Stimulated activated CD8-positive, alpha-beta memory T cell treated with anti-CD3 and anti-CD28 coated beads, Interleukin-2, amount 100 ng/mL, for 48 hours (primary cell): Measurements from ENCODE around the gene PTPRG.

Source experiments
- DNase-seq, 2 donors: peaks; one replicate each; pipeline ENCODE4 v3.0.0-alpha.2; 2020; ENCODE audit warnings: low read depth in 2 of 2

The PTPRG gene

GRCh38 chr3:62265528-62265927 lies 704.2 kb downstream of the PTPRG start:
- DNase-seq, result no peak

GRCh38 chr3:62266668-62267283 lies 705.4 kb downstream of the PTPRG start:
- no peak for DNase-seq

GRCh38 chr3:62276658-62277180 lies 715.3 kb downstream of the PTPRG start:
- DNase-seq, result no peak

- DNase-seq, result no peak
These were observed 716.1 kb downstream of the PTPRG start for GRCh38 chr3:62277450-62277849.

- DNase-seq, result no peak
These were observed 716.6 kb downstream of the PTPRG start for GRCh38 chr3:62277986-62278385.

GRCh38 chr3:62281726-62282125 lies 720.4 kb downstream of the PTPRG start:
- no peak for DNase-seq

- DNase-seq, result no peak
These were observed 723.1 kb downstream of the PTPRG start for GRCh38 chr3:62284442-62284841.

GRCh38 chr3:62287392-62287927 lies 726.1 kb downstream of the PTPRG start:
- no peak for DNase-seq

- DNase-seq, result no peak
These were observed 728.6 kb downstream of the PTPRG start for GRCh38 chr3:62289922-62290321.

- DNase-seq, result no peak
These were observed 731.8 kb downstream of the PTPRG start for GRCh38 chr3:62293051-62293780.

- no peak for DNase-seq
These were observed 734.2 kb downstream of the PTPRG start for GRCh38 chr3:62295571-62295970.

- no peak for DNase-seq
These were observed 739.2 kb downstream of the PTPRG start for GRCh38 chr3:62300617-62301016.

GRCh38 chr3:62312201-62312600 lies 750.8 kb downstream of the PTPRG start:
- DNase-seq, result no peak

- no peak for DNase-seq
These were observed 755.2 kb downstream of the PTPRG start for GRCh38 chr3:62316525-62316924.

GRCh38 chr3:62318365-62318751 lies 757.0 kb downstream of the PTPRG start:
- no peak for DNase-seq

- peak; percentile 49 to 73 for DNase-seq
These were observed 757.6 kb downstream of the PTPRG start for GRCh38 chr3:62318752-62319569.

GRCh38 chr3:62319570-62320243 lies 758.3 kb downstream of the PTPRG start:
- DNase-seq, result no peak

GRCh38 chr3:62323241-62323640 lies 761.9 kb downstream of the PTPRG start:
- DNase-seq, result no peak

- DNase-seq, result no peak
These were observed 764.5 kb downstream of the PTPRG start for GRCh38 chr3:62325896-62326295.

- no peak for DNase-seq
These were observed 768.6 kb downstream of the PTPRG start for GRCh38 chr3:62329971-62330370.

GRCh38 chr3:62332017-62332416 lies 770.6 kb downstream of the PTPRG start:
- no peak for DNase-seq

- no peak for DNase-seq
These were observed 771.5 kb downstream of the PTPRG start for GRCh38 chr3:62332835-62333244.
